K562 (cell line): ENCODE data around the gene APBA2. TPM values are rescaled to one million over a fixed set of nuclear protein-coding genes. Genes with fewer than 3 reads are reported as not detected.

Source experiments
- CBX2 ChIP-seq: fragments of 200-600 bp; sonication (generic); IDR thresholded peaks from one replicate; pipeline ENCODE4 v1.6.1; 2012; ENCODE audit warnings: mild to moderate bottlenecking, low read length, inconsistent platforms; ENCODE audit not compliant: insufficient read depth, poor library complexity, severe bottlenecking
- CEBPB ChIP-seq: fragments of 450-650 bp; IDR thresholded peaks from 2 replicates; pipeline ENCODE4 v1.6.1; 2016; ENCODE audit warnings: missing genetic modification characterization, missing compliant biosample characterization
- CHCHD3 ChIP-seq: fragments of 250-450 bp; sonication (Bioruptor Pico); IDR thresholded peaks from 2 replicates; pipeline ENCODE4 v2.1.2; 2022; ENCODE audit warnings: mild to moderate bottlenecking
- GTF2A2 ChIP-seq: IDR thresholded peaks from 2 replicates; pipeline ENCODE4 v1.6.1; 2016; ENCODE audit warnings: mild to moderate bottlenecking, missing genetic modification characterization, missing compliant biosample characterization
- HBP1 ChIP-seq: fragments of 450-650 bp; formaldehyde crosslinking; IDR thresholded peaks from 2 replicates; pipeline ENCODE4 v1.4.0; 2022; ENCODE audit warnings: missing genetic modification characterization
- RAD21 ChIP-seq, 2 experiments: fragments of 250-450 bp in 1 of 2; fragments of 450-650 bp in 1 of 2; sonication (Bioruptor Pico) in 1 of 2; formaldehyde crosslinking in 1 of 2; IDR thresholded peaks in 1 of 2; conservative IDR thresholded peaks in 1 of 2; 2 replicates each; pipeline versions ENCODE4 v1.4.0 to v1.8.0; 2020 to 2022; ENCODE audit warnings: mild to moderate bottlenecking in 2 of 2, moderate library complexity in 1 of 2
- RHOXF2B ChIP-seq: fragments of 250-450 bp; sonication (Bioruptor Pico); conservative IDR thresholded peaks from 2 replicates; pipeline ENCODE4 v1.5.1; 2021
- RREB1 ChIP-seq: fragments of 250-450 bp; sonication (Bioruptor Pico); IDR thresholded peaks from 2 replicates; pipeline ENCODE4 v1.4.0; 2020
- SPI1 ChIP-seq: IDR thresholded peaks from 2 replicates; pipeline ENCODE4 v1.6.1; 2011; ENCODE audit warnings: low read depth, low read length, control low read depth, borderline replicate concordance
- TARDBP ChIP-seq: fragments of 450-650 bp; IDR thresholded peaks from 2 replicates; pipeline ENCODE4 v1.6.1; 2016
- ZNF197 ChIP-seq: fragments of 200-800 bp; sonication (Bioruptor generic); IDR thresholded peaks from 2 replicates; pipeline ENCODE4 v1.6.1; 2016; ENCODE audit warnings: low read depth, missing genetic modification characterization, missing compliant biosample characterization
- ZNF407 ChIP-seq: fragments of 450-650 bp; IDR thresholded peaks from 2 replicates; pipeline ENCODE4 v1.6.1; 2016; ENCODE audit warnings: low read depth
- polyA plus RNA-seq, 8 experiments: library from polyadenylated mRNA; depleted of rRNA in 4 of 8; stranded (reverse) in 5 of 8; unstranded in 3 of 8; fragments of >200 nt; fragmentation: Nextera tagmentation in 2 of 8; fragmentation: Illumina TruSeq in 1 of 8; extraction: Ambion mirVana in 2 of 8; extraction: Trizol in 1 of 8; gene quantifications; 2 replicates each; pipeline versions ENCODE4 v1.2.1 to v1.2.3, GENCODE V29; 2011 to 2014; ENCODE audit warnings: inconsistent platforms in 1 of 8, missing spikeins in 1 of 8
- total RNA-seq, 7 experiments: library from RNA; depleted of rRNA in 6 of 7; stranded (reverse); fragments of >200 nt in 6 of 7; fragmentation: Illumina TruSeq in 2 of 7; extraction: Trizol in 2 of 7; gene quantifications; 2 replicates each; pipeline versions ENCODE4 v1.2.1 to v1.2.3, GENCODE V29; 2011 to 2021; ENCODE audit warnings: low replicate concordance in 1 of 7

The APBA2 gene
- total and polyA plus RNA-seq, 9 of the 15 experiments (the other 6 are each of a cell fraction or from before 2014, with no cell fraction given) = 0.24 to 40.9 (median 25.2) TPM

- TF ChIP-seq RREB1 (peak; percentile 91), SPI1 (peak; percentile 84), RHOXF2B (CRISPR knock-in tag) (no peak), GTF2A2 (tag) (no peak), RAD21 (CRISPR knock-in tag; conservative IDR thresholded peaks at IDR 0.05 in 1 of 2, IDR thresholded peaks at IDR 0.05 in 1 of 2) (peak in 1 of 2 experiments; percentile 23; a peak in 3 of 4 replicates), ZNF407 (no peak), CBX2 (no peak), CHCHD3 (no peak), TARDBP (peak; percentile 94; the same call in 1 of the 2 replicates), CEBPB (tag) (0 out of 2 replicates have a peak, but pooled peaks have one; percentile 6), ZNF197 (CRISPR knock-in tag) (peak; percentile 80), HBP1 (0 out of 2 replicates have a peak, but pooled peaks have one; percentile 41)
Measured at GRCh38 chr15:28911310-28911931, 25.6 kb downstream of the APBA2 start (continued).
